SK-N-SH (cell line): Measurements from ENCODE around the gene CD248. TPM values are rescaled to one million over a fixed set of nuclear protein-coding genes. Genes with fewer than 3 reads are reported as not detected.

ENCODE experiments used
- CTCF ChIA-PET: fragments of 300-600, 350-600 bp; formaldehyde crosslinking; extraction: SDS; loops from one replicate; lab custom pipeline; 2021; lab: Yijun Ruan, JAX
- POLR2A ChIA-PET: fragments of 350-600 bp; sonication (Branson Sonifier 250); formaldehyde crosslinking; extraction: SDS; loops from one replicate; lab custom pipeline; 2020; ENCODE audit warnings: antibody characterized with exemption, inconsistent platforms; lab: Yijun Ruan, JAX
- DNase-seq: peaks from one replicate; pipeline ENCODE4 v3.0.0; 2012
- H2AFZ ChIP-seq: fragments of 200-600 bp; sonication (generic); 2 replicates; pipeline ENCODE4 v1.8.1; 2016; ENCODE audit warnings: antibody characterized with exemption, mild to moderate bottlenecking, low read depth
- H3F3A ChIP-seq: fragments of 200-600 bp; sonication (generic); replicated peaks from 2 replicates; pipeline ENCODE3; 2016; ENCODE audit warnings: antibody characterized with exemption, mild to moderate bottlenecking; ENCODE audit not compliant: insufficient read depth
- H3K27ac ChIP-seq, 2 experiments: fragments of 200-500 bp in 1 of 2; fragments of 200-600 bp in 1 of 2; sonication (Bioruptor generic) in 1 of 2; sonication (generic), shearing (Covaris generic) in 1 of 2; 2 replicates each; pipeline versions ENCODE4 v1.5.1 to v1.6.1; 2014 to 2016; ENCODE audit warnings: low read depth in 2 of 2, inconsistent platforms in 1 of 2, low read length in 1 of 2, mild to moderate bottlenecking in 1 of 2, mixed read lengths in 1 of 2
- H3K27me3 ChIP-seq: fragments of 200-600 bp; sonication (generic), shearing (Covaris generic); 2 replicates; pipeline ENCODE4 v1.6.1; 2016; ENCODE audit warnings: mixed run types; ENCODE audit not compliant: insufficient read depth
- H3K36me3 ChIP-seq, 2 experiments: fragments of 200-500 bp in 1 of 2; fragments of 200-600 bp in 1 of 2; sonication (Bioruptor generic) in 1 of 2; sonication (generic) in 1 of 2; replicated peaks in 1 of 2; 2 replicates each; pipeline versions ENCODE3 to v1.5.1; 2014 to 2016; ENCODE audit warnings: low read length in 1 of 2, mild to moderate bottlenecking in 1 of 2; ENCODE audit not compliant: insufficient read depth in 2 of 2, control insufficient read depth in 1 of 2
- H3K4me1 ChIP-seq, 2 experiments: fragments of 200-500 bp in 1 of 2; fragments of 200-600 bp in 1 of 2; sonication (Bioruptor generic) in 1 of 2; sonication (generic), shearing (Covaris generic) in 1 of 2; 2 replicates each; pipeline versions ENCODE4 v1.5.1 to v1.6.1; 2014 to 2016; ENCODE audit warnings: low read depth in 1 of 2, low read length in 1 of 2, mixed run types in 1 of 2; ENCODE audit not compliant: insufficient read depth in 2 of 2, control insufficient read depth in 1 of 2
- H3K4me2 ChIP-seq: fragments of 200-600 bp; sonication (generic), shearing (Covaris generic); 2 replicates; pipeline ENCODE4 v1.6.1; 2017; ENCODE audit warnings: mixed run types
- H3K4me3 ChIP-seq, 2 experiments: fragments of 200-500 bp in 1 of 2; fragments of 200-600 bp in 1 of 2; sonication (Bioruptor generic) in 1 of 2; sonication (generic), shearing (Covaris generic) in 1 of 2; 2 replicates each; pipeline versions ENCODE4 v1.5.1 to v1.8.1; 2014 to 2016; ENCODE audit warnings: low read depth in 2 of 2, inconsistent platforms in 1 of 2, low read length in 1 of 2, mild to moderate bottlenecking in 1 of 2, mixed read lengths in 1 of 2, moderate library complexity in 1 of 2
- H3K79me2 ChIP-seq: fragments of 200-600 bp; sonication (generic); 2 replicates; pipeline ENCODE4 v1.8.1; 2017; ENCODE audit warnings: mild to moderate bottlenecking; ENCODE audit not compliant: insufficient read depth
- H3K9ac ChIP-seq: fragments of 200-600 bp; sonication (generic); 2 replicates; pipeline ENCODE4 v1.6.1; 2017; ENCODE audit warnings: mixed run types
- H3K9me2 ChIP-seq: fragments of 200-600 bp; sonication (generic); 2 replicates; pipeline ENCODE4 v1.6.1; 2017; ENCODE audit warnings: mixed run types
- H3K9me3 ChIP-seq: fragments of 200-600 bp; sonication (generic); 2 replicates; pipeline ENCODE4 v1.6.1; 2017; ENCODE audit warnings: mixed run types, mild to moderate bottlenecking, moderate library complexity
- H4K20me1 ChIP-seq: fragments of 200-600 bp; sonication (generic); 2 replicates; pipeline ENCODE4 v1.6.1; 2017; ENCODE audit warnings: mild to moderate bottlenecking, mixed run types; ENCODE audit not compliant: insufficient read depth
- CTCF ChIP-seq: fragments of 200-600 bp; sonication (generic); IDR thresholded peaks from 2 replicates; pipeline ENCODE4 v1.6.1; 2017; ENCODE audit warnings: antibody characterized with exemption, mild to moderate bottlenecking, moderate library complexity
- ELF1 ChIP-seq: IDR thresholded peaks from 2 replicates; pipeline ENCODE4 v1.4.0; 2012
- EP300 ChIP-seq, 2 experiments: IDR thresholded peaks; 2 replicates each; pipeline versions ENCODE4 v1.4.0 to v1.6.1; 2012; ENCODE audit warnings: borderline replicate concordance in 1 of 2, low read depth in 1 of 2, low read length in 1 of 2
- FOSL2 ChIP-seq: IDR thresholded peaks from 2 replicates; pipeline ENCODE4 v1.4.0; 2012; ENCODE audit warnings: low read depth, mild to moderate bottlenecking, moderate library complexity, borderline replicate concordance
- FOXJ3 ChIP-seq: sonication (generic); formaldehyde crosslinking; IDR thresholded peaks from 2 replicates; pipeline ENCODE4 v1.5.1; 2020; ENCODE audit warnings: mild to moderate bottlenecking, missing genetic modification reagents
- JUND ChIP-seq: IDR thresholded peaks from 2 replicates; pipeline ENCODE4 v1.4.0; 2012
- MEF2A ChIP-seq: IDR thresholded peaks from 2 replicates; pipeline ENCODE4 v1.4.0; 2012; ENCODE audit warnings: low read depth, borderline replicate concordance
- POLR2AphosphoS5 ChIP-seq: IDR thresholded peaks from 2 replicates; pipeline ENCODE4 v1.6.1; 2012; ENCODE audit warnings: low read depth, low read length
- RFX5 ChIP-seq: IDR thresholded peaks from 2 replicates; pipeline ENCODE4 v1.6.1; 2012; ENCODE audit warnings: mild to moderate bottlenecking, improper control_type of control experiment, low read length
- SMC3 ChIP-seq: IDR thresholded peaks from 2 replicates; pipeline ENCODE4 v1.6.1; 2012; ENCODE audit warnings: low read depth, low read length, improper control_type of control experiment
- USF2 ChIP-seq: fragments of 150-350 bp; IDR thresholded peaks from 2 replicates; pipeline ENCODE4 v1.6.1; 2017; ENCODE audit warnings: antibody characterized with exemption, low read length, low read depth, borderline replicate concordance
- WGBS: methylation state at CpG from one replicate; pipeline ENCODE4 v1.1.6; 2017; ENCODE audit warnings: low lambda C conversion rate; 5-methylcytosine and 5-hydroxymethylcytosine counted together
- polyA plus RNA-seq, 3 experiments: library from polyadenylated mRNA; depleted of rRNA; stranded (reverse); fragments of >200 nt; gene quantifications; 2 replicates each; pipeline ENCODE4 v1.2.3, GENCODE V29; 2012
- TF ChIP-seq, protein P1 (sequence below): fragments of 150-350 bp; IDR thresholded peaks from 2 replicates; pipeline ENCODE4 v1.6.1; 2016; ENCODE audit warnings: mild to moderate bottlenecking, low read depth, low read length
- TF ChIP-seq, protein P2 (sequence below): IDR thresholded peaks from 2 replicates; pipeline ENCODE4 v1.4.0; 2012; ENCODE audit warnings: low read depth

The CD248 gene
- polyA plus RNA-seq, 1 of the 3 experiments (the other 2 are of a cell fraction), result 7.7 TPM

GRCh38 chr11:66339686-66340483 is 23.0 kb upstream of the CD248 start:
- TF ChIP-seq FOXJ3 (CRISPR knock-in tag), result no peak
- TF ChIP-seq, protein P1, sequence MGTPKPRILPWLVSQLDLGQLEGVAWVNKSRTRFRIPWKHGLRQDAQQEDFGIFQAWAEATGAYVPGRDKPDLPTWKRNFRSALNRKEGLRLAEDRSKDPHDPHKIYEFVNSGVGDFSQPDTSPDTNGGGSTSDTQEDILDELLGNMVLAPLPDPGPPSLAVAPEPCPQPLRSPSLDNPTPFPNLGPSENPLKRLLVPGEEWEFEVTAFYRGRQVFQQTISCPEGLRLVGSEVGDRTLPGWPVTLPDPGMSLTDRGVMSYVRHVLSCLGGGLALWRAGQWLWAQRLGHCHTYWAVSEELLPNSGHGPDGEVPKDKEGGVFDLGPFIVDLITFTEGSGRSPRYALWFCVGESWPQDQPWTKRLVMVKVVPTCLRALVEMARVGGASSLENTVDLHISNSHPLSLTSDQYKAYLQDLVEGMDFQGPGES, result no peak
- no peak for TF ChIP-seq EP300 (IDR thresholded peaks at IDR 0.05; ENCODE audit: borderline replicate concordance in 1 of 2, low read depth in 1 of 2, low read length in 1 of 2)
- no peak for TF ChIP-seq MEF2A
- TF ChIP-seq POLR2AphosphoS5, result no peak
- no peak for TF ChIP-seq CTCF
- TF ChIP-seq FOSL2, result no peak
- TF ChIP-seq SMC3, result no peak

GRCh38 chr11:66339162-66339675 is 22.4 kb upstream of the CD248 start:
- H3K9me2 ChIP-seq, result no peaks in the 10 kb centered on the region
- 92% methylated on average over 6 of the region's 6 CpGs for WGBS
- H3K36me3 ChIP-seq, result peaks cover 7 to 40% of the 10 kb centered on the region in 2 experiments
- peaks cover 39% of the 10 kb centered on the region for H3K79me2 ChIP-seq
- H3K4me3 ChIP-seq, result no peak overlapping the region
- peaks cover 33 to 52% of the 10 kb centered on the region in 2 experiments for H3K4me1 ChIP-seq
- no peaks in the 10 kb centered on the region for H3K9me3 ChIP-seq
- H2AFZ ChIP-seq, result no peak overlapping the region
- CTCF ChIA-PET, result interaction anchor here (5.4 kb wide), 1 partner anchor 27 kb away, joined by 74 read pairs; no protein-coding TSS in a partner anchor
- peaks cover 10% of the 10 kb centered on the region for H3F3A ChIP-seq
- POLR2A ChIA-PET, result no interaction called here
- H3K27me3 ChIP-seq, result no peaks in the 10 kb centered on the region
- TF ChIP-seq FOSL2 (no peak), MEF2A (no peak), JUND (no peak), USF2 (no peak), RFX5 (no peak), ELF1 (no peak)
- TF ChIP-seq, protein P2, sequence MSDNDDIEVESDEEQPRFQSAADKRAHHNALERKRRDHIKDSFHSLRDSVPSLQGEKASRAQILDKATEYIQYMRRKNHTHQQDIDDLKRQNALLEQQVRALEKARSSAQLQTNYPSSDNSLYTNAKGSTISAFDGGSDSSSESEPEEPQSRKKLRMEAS, result no peak
- DNase-seq, result no peak
- H3K9ac ChIP-seq, result no peak overlapping the region
- H3K4me2 ChIP-seq, result 0 out of 2 replicates have a peak overlapping the region, but pooled peaks have one; percentile 3
- H4K20me1 ChIP-seq, result no peaks in the 10 kb centered on the region; the same call in 1 of the 2 replicates
- peak overlapping the region in 1 of 2 experiments; percentile 94; a peak in 1 of 4 replicates for H3K27ac ChIP-seq

More at GRCh38 chr11:66339686-66340483, 23.0 kb upstream of the CD248 start:
- Histone ChIP-seq H2AFZ (no peak overlapping the region), H3K9ac (no peak overlapping the region), H3K79me2 (peaks cover 38% of the 10 kb centered on the region), H3K9me3 (no peaks in the 10 kb centered on the region), H4K20me1 (no peaks in the 10 kb centered on the region; the same call in 1 of the 2 replicates), H3K27ac (no peak overlapping the region), H3K9me2 (no peaks in the 10 kb centered on the region), H3K4me3 (no peak overlapping the region), H3F3A (peaks cover 10% of the 10 kb centered on the region), H3K36me3 (peaks cover 7 to 36% of the 10 kb centered on the region in 2 experiments), H3K4me1 (peaks cover 30 to 52% of the 10 kb centered on the region in 2 experiments), H3K4me2 (no peak overlapping the region), H3K27me3 (no peaks in the 10 kb centered on the region)
- ChIA-PET POLR2A (no interaction called here), CTCF (interaction anchor here (5.4 kb wide), 1 partner anchor 28 kb away, joined by 74 read pairs; no protein-coding TSS in a partner anchor)
- WGBS, result 79% methylated on average over 10 of the region's 14 CpGs
- DNase-seq, result no peak
